Body of pancreas (tissue), 4 donors: ENCODE data around the gene IL3RA.

Source experiments
- CTCF ChIP-seq, 7 experiments: fragments of 450-650 bp in 4 of 7; fragments of 200-600 bp in 3 of 7; sonication (generic) in 3 of 7; IDR thresholded peaks; one replicate each; pipeline ENCODE4 v1.5.1; 2016 to 2019; ENCODE audit warnings: antibody characterized with exemption in 7 of 7
- POLR2A ChIP-seq, 3 donors: fragments of 450-650 bp; IDR thresholded peaks; one replicate each; pipeline ENCODE4 v1.6.1; 2016; ENCODE audit warnings: antibody characterized with exemption in 3 of 3, mild to moderate bottlenecking in 2 of 3

GRCh38 chrX:1420371-1420770, 83.8 kb downstream of the IL3RA start:
- TF ChIP-seq CTCF (IDR thresholded peaks at IDR 0.05) (no peak), POLR2A (IDR thresholded peaks at IDR 0.05) (no peak)
